Endothelial cell of umbilical vein (primary cell): ENCODE results near the gene ANKH. TPM values are rescaled to one million over a fixed set of nuclear protein-coding genes. Genes with fewer than 3 reads are reported as not detected.
A peak's percentile ranks its signal among the peaks of the same experiment; 100 is the strongest.

Source experiments
- BruUV-seq: library from RNA; stranded (reverse); fragments of 400-500 nt; replicated peaks from 2 replicates; lab custom pipeline; 2021; lab: Mats Ljungman, UMichigan
- CTCF ChIA-PET: fragments of 300-600, 350-600 bp; sonication (Branson Sonifier 250); formaldehyde crosslinking; loops from one replicate; lab custom pipeline; 2021; ENCODE audit warnings: antibody characterized with exemption, inconsistent platforms; lab: Charles Lee
- POLR2A ChIA-PET: fragments of 300-600, 350-600 bp; sonication (Branson Sonifier 250); formaldehyde crosslinking; loops from one replicate; lab custom pipeline; 2021; ENCODE audit warnings: antibody characterized with exemption, inconsistent platforms; lab: Charles Lee
- DNase-seq: peaks from one replicate; pipeline ENCODE4 v3.0.0-alpha.2; 2011; ENCODE audit warnings: low read depth, low spot score
- FAIRE-seq: peaks from 2 replicates; lab custom pipeline; 2011; peaks lifted over from hg19 to GRCh38; lab: Jason Lieb, UNC
- H2AFZ ChIP-seq: 2 replicates; pipeline ENCODE4 v1.6.0; 2012; ENCODE audit warnings: low read depth, low read length, control low read depth, inconsistent platforms
- H3K27ac ChIP-seq: 2 replicates; pipeline ENCODE4 v1.5.1; 2011; ENCODE audit warnings: low read depth, mild to moderate bottlenecking, control low read depth, low read length, moderate library complexity; ENCODE audit not compliant: insufficient read depth
- H3K27me3 ChIP-seq, 2 experiments: 2 replicates each; pipeline versions ENCODE4 v1.6.0 to v1.6.1; 2011; ENCODE audit warnings: low read length in 2 of 2, mixed read lengths in 1 of 2; ENCODE audit not compliant: control insufficient read depth in 2 of 2, insufficient read depth in 2 of 2
- H3K36me3 ChIP-seq, 2 experiments: 2 replicates in 1 of 2; 3 replicates in 1 of 2; pipeline ENCODE4 v1.5.1; 2011; ENCODE audit warnings: low read length in 2 of 2, mild to moderate bottlenecking in 1 of 2, moderate library complexity in 1 of 2; ENCODE audit not compliant: control insufficient read depth in 2 of 2, insufficient read depth in 2 of 2; ENCODE audit errors: extremely low read depth in 1 of 2
- H3K4me1 ChIP-seq: 3 replicates; pipeline ENCODE4 v1.5.1; 2011; ENCODE audit warnings: mild to moderate bottlenecking, low read length; ENCODE audit not compliant: control insufficient read depth, insufficient read depth; ENCODE audit errors: extremely low read depth
- H3K4me2 ChIP-seq: 2 replicates; pipeline ENCODE4 v1.6.1; 2011; ENCODE audit warnings: low read length, control low read depth, mixed read lengths; ENCODE audit not compliant: insufficient read depth
- H3K4me3 ChIP-seq, 3 experiments: fragments of 200-600 bp in 1 of 3; sonication (generic), shearing (Covaris generic) in 1 of 3; replicated peaks in 1 of 3; 2 replicates each; pipeline ENCODE4 v1.5.1; 2011 to 2016; ENCODE audit warnings: control low read depth in 3 of 3, low read length in 3 of 3, mild to moderate bottlenecking in 2 of 3, inconsistent platforms in 1 of 3, low read depth in 1 of 3, moderate library complexity in 1 of 3; ENCODE audit not compliant: insufficient read depth in 1 of 3
- H3K79me2 ChIP-seq: 2 replicates; pipeline ENCODE4 v1.6.0; 2012; ENCODE audit warnings: low read length, inconsistent platforms; ENCODE audit not compliant: control insufficient read depth, insufficient read depth
- H3K9ac ChIP-seq: replicated peaks from 2 replicates; pipeline ENCODE3; 2011; ENCODE audit warnings: low read length, control low read depth; ENCODE audit not compliant: insufficient read depth; ENCODE audit errors: extremely low read depth
- H3K9me1 ChIP-seq: replicated peaks from 3 replicates; pipeline ENCODE4 v1.6.0; 2011; ENCODE audit warnings: mild to moderate bottlenecking, low read length; ENCODE audit not compliant: control insufficient read depth, insufficient read depth; ENCODE audit errors: extremely low read depth
- H3K9me3 ChIP-seq: replicated peaks from 2 replicates; pipeline ENCODE4 v1.5.1; 2012; ENCODE audit warnings: low read length, inconsistent platforms; ENCODE audit not compliant: control insufficient read depth, insufficient read depth
- H4K20me1 ChIP-seq: replicated peaks from 2 replicates; pipeline ENCODE3; 2011; ENCODE audit warnings: mild to moderate bottlenecking, low read length; ENCODE audit not compliant: control insufficient read depth, insufficient read depth; ENCODE audit errors: extremely low read depth
- EZH2 ChIP-seq: IDR thresholded peaks from 2 replicates; pipeline ENCODE4 v1.6.1; 2012; ENCODE audit warnings: borderline replicate concordance, low read depth, mild to moderate bottlenecking, moderate library complexity, low read length, inconsistent platforms; ENCODE audit not compliant: severe bottlenecking
- FOS ChIP-seq: IDR thresholded peaks from 2 replicates; pipeline ENCODE4 v1.6.1; 2011; ENCODE audit warnings: mild to moderate bottlenecking, low read length, moderate library complexity, borderline replicate concordance; ENCODE audit not compliant: insufficient read depth
- GATA2 ChIP-seq: IDR thresholded peaks from 2 replicates; pipeline ENCODE4 v1.7.0; 2011; ENCODE audit warnings: low read depth, mild to moderate bottlenecking, moderate library complexity, mixed read lengths, low read length; ENCODE audit not compliant: insufficient read length, insufficient read depth
- JUN ChIP-seq: IDR thresholded peaks from 2 replicates; pipeline ENCODE4 v1.6.1; 2011; ENCODE audit warnings: borderline replicate concordance, low read depth; ENCODE audit not compliant: insufficient read length, insufficient read depth
- MYC ChIP-seq: IDR thresholded peaks from one replicate; pipeline ENCODE4 v1.6.1; 2011; ENCODE audit warnings: mild to moderate bottlenecking, low read depth, low read length
- POLR2A ChIP-seq: IDR thresholded peaks from 2 replicates; pipeline ENCODE4 v1.6.1; 2012; ENCODE audit warnings: low read depth, mild to moderate bottlenecking, control low read depth, low read length
- POLR2AphosphoS5 ChIP-seq: IDR thresholded peaks from 2 replicates; pipeline ENCODE4 v1.6.1; 2012; ENCODE audit warnings: low read depth, mild to moderate bottlenecking, control low read depth, low read length, moderate library complexity; ENCODE audit not compliant: insufficient read depth
- dilution Hi-C: fragments of 300-500 bp; cut with MboI; formaldehyde crosslinking; loops from one replicate; pipeline ENCODE4 v1.15.0; 2019; ENCODE audit warnings: low sequenced_read_pairs; ENCODE audit not compliant: extremely low pct_ligation_motif_present
- intact Hi-C: fragments of 100-400 bp; cut with micrococcal nuclease; formaldehyde crosslinking; loops from one replicate; pipeline ENCODE4 v1.10.0; 2022
- polyA plus RNA-seq, 4 experiments: library from polyadenylated mRNA; depleted of rRNA in 3 of 4; stranded (reverse) in 3 of 4; unstranded in 1 of 4; fragments of >200 nt; gene quantifications; 2 replicates each; pipeline versions ENCODE4 v1.2.1 to v1.2.3, GENCODE V29; 2011 to 2012; ENCODE audit warnings: missing spikeins in 1 of 4
- total RNA-seq: library from RNA; stranded (reverse); gene quantifications from 2 replicates; pipeline ENCODE4 v1.2.3, GENCODE V29; 2021
- TF ChIP-seq, protein P1 (sequence below), 2 donors: IDR thresholded peaks; 1 replicate in 1 of 2; 2 replicates in 1 of 2; pipeline ENCODE4 v1.5.1; 2011; ENCODE audit warnings: low read length in 2 of 2, mild to moderate bottlenecking in 2 of 2, moderate library complexity in 2 of 2, control low read depth in 1 of 2, inconsistent platforms in 1 of 2, low read depth in 1 of 2; ENCODE audit not compliant: insufficient read depth in 1 of 2; ENCODE audit errors: extremely low read depth in 1 of 2
- TF ChIP-seq, protein P2 (sequence below): IDR thresholded peaks from 2 replicates; pipeline ENCODE4 v1.6.1; 2011; ENCODE audit not compliant: insufficient read depth, insufficient read length

Gene ANKH
- total and polyA plus RNA-seq, 2 donors (not counting 3 experiments of a cell fraction or from before 2014, with no cell fraction given): 12.7 to 31.4 TPM

DNA sequence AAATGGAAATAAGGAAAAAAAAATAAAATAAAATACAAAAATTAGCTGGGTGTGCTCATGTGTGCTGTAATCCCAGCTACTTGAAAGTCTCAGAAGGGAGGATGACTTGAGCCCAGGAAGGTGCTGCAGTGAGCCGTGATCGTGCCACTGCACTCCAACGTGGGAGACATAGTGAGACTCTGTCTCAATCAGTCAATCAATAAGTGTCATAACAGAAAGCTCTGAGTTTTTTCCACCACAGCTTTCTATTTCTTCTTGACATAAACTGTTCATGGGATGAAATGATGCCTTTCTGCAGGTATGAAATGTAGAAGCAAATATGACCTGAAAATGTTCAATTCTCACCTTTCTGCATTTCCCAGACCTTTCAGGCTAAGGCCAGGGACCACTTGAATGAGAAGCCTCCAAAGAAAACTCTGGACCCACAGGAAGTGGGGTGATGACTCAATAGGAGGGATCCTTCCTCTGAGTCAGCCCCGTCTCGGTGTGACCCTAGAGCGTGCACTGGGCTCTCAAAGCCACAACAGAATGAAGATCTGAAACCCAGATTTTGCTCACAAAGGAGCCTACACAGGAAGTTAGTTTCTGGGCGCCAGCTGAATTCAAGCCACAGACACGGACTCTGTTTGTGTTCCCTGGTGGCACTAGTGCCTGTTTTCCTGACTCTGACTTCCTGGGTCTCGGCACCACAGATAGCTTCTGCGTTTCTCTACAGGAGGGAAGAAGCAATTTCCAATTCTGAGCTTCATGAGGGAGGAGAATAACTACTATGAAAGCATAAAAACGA lies 62.0 kb downstream of the ANKH start:
- BruUV-seq: no TSS peak

More for the DNA sequence above, 62.0 kb downstream of the ANKH start:
- TF ChIP-seq, protein P1, sequence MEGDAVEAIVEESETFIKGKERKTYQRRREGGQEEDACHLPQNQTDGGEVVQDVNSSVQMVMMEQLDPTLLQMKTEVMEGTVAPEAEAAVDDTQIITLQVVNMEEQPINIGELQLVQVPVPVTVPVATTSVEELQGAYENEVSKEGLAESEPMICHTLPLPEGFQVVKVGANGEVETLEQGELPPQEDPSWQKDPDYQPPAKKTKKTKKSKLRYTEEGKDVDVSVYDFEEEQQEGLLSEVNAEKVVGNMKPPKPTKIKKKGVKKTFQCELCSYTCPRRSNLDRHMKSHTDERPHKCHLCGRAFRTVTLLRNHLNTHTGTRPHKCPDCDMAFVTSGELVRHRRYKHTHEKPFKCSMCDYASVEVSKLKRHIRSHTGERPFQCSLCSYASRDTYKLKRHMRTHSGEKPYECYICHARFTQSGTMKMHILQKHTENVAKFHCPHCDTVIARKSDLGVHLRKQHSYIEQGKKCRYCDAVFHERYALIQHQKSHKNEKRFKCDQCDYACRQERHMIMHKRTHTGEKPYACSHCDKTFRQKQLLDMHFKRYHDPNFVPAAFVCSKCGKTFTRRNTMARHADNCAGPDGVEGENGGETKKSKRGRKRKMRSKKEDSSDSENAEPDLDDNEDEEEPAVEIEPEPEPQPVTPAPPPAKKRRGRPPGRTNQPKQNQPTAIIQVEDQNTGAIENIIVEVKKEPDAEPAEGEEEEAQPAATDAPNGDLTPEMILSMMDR (IDR thresholded peaks at IDR 0.05; ENCODE audit: extremely low read depth in 1 of 2, insufficient read depth in 1 of 2, low read depth in 1 of 2, low read length in 2 of 2): no peak
- TF ChIP-seq JUN: peak; percentile 89
- TF ChIP-seq FOS: peak; percentile 98
- TF ChIP-seq EZH2: no peak
- TF ChIP-seq POLR2A: no peak
- TF ChIP-seq GATA2: peak; percentile 93
- TF ChIP-seq MYC: no peak
- TF ChIP-seq, protein P2, sequence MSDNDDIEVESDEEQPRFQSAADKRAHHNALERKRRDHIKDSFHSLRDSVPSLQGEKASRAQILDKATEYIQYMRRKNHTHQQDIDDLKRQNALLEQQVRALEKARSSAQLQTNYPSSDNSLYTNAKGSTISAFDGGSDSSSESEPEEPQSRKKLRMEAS: no peak
- peak; percentile 80 for TF ChIP-seq POLR2AphosphoS5
- peaks cover 20% of the 10 kb centered on the region for H3K4me1 ChIP-seq
- H3K4me2 ChIP-seq: peak overlapping the region; percentile 44
- intact Hi-C loops (loop anchor here (1.0 kb wide), 3 partner anchors 12 to 70 kb away; no protein-coding TSS in a partner anchor), dilution Hi-C loops (no loop called here)
- H3K9ac ChIP-seq: peak overlapping the region; percentile 56
- no peaks in the 10 kb centered on the region for H3K79me2 ChIP-seq
- H3K4me3 ChIP-seq: no peak overlapping the region
- no peaks in the 10 kb centered on the region for H3K27me3 ChIP-seq
- H3K9me3 ChIP-seq: no peaks in the 10 kb centered on the region
- H3K9me1 ChIP-seq: no peaks in the 10 kb centered on the region
- H3K36me3 ChIP-seq: no peaks in the 10 kb centered on the region
- FAIRE-seq: peak; percentile 90
- H2AFZ ChIP-seq: no peak overlapping the region
- H3K27ac ChIP-seq: peak overlapping the region; percentile 50
- peak; percentile 75 for DNase-seq
- ChIA-PET POLR2A (interaction anchor here (0.6 kb wide), 1 partner anchor 40 kb away, joined by 4 read pairs; no protein-coding TSS in a partner anchor), CTCF (interaction anchor here (0.8 to 1.7 kb wide), 13 partner anchors 12 to 115 kb away, joined by 3 to 8 read pairs (median 3); partner anchors contain the start of gene ANKH)
- no peaks in the 10 kb centered on the region for H4K20me1 ChIP-seq
